Activated T-cell treated with anti-CD3 and anti-CD28 coated beads, Interleukin-2, amount 50 U/mL, for 72 hours (primary cell): Measurements from ENCODE around the gene GNAT1. TPM values are rescaled to one million over a fixed set of nuclear protein-coding genes. Genes with fewer than 3 reads are reported as not detected.
"Not testable (repeated sequence)": the region's sequence is repeated elsewhere in the genome, so short reads cannot be mapped to it uniquely, and the experiment has no call there.

Experiments
- ATAC-seq, 2 donors: fragments of 150-1000 bp; cut with Tn5 transposase; replicated peaks in 1 of 2; 2 replicates each; pipeline ENCODE4 v1.10.0; 2021; ENCODE audit warnings: moderate library complexity in 2 of 2, mild to moderate bottlenecking in 1 of 2
- DNase-seq, 2 donors: peaks; one replicate each; pipeline ENCODE4 v3.0.0; 2021 to 2022; ENCODE audit warnings: mixed read lengths in 1 of 2
- H3K27ac Mint-ChIP-seq: one replicate; pipeline ENCODE4 v1.8.0; 2022; ENCODE audit warnings: mild to moderate bottlenecking, moderate library complexity, mixed read lengths
- H3K27me3 Mint-ChIP-seq: one replicate; pipeline ENCODE4 v1.8.0; 2022; ENCODE audit warnings: low read depth, mixed read lengths
- H3K36me3 Mint-ChIP-seq, 2 donors: one replicate each; pipeline ENCODE4 v1.8.0; 2022; ENCODE audit warnings: mixed read lengths in 2 of 2, mild to moderate bottlenecking in 1 of 2; ENCODE audit not compliant: insufficient read depth in 2 of 2
- H3K4me1 Mint-ChIP-seq: one replicate; pipeline ENCODE4 v1.8.0; 2022; ENCODE audit warnings: low read depth, mixed read lengths
- H3K4me3 Mint-ChIP-seq, 2 donors: one replicate each; pipeline ENCODE4 v1.8.0; 2022; ENCODE audit warnings: mild to moderate bottlenecking in 2 of 2, mixed read lengths in 2 of 2, moderate library complexity in 2 of 2
- H3K9me3 Mint-ChIP-seq, 2 donors: one replicate each; pipeline ENCODE4 v1.8.0; 2022; ENCODE audit warnings: mixed read lengths in 2 of 2
- total RNA-seq, 2 donors: library from RNA; stranded (reverse); gene quantifications; one replicate each; pipeline ENCODE4 v1.2.3, GENCODE V29; 2022

GNAT1 gene
- total RNA-seq, 2 donors from 2014 or later: not detected

DNA sequence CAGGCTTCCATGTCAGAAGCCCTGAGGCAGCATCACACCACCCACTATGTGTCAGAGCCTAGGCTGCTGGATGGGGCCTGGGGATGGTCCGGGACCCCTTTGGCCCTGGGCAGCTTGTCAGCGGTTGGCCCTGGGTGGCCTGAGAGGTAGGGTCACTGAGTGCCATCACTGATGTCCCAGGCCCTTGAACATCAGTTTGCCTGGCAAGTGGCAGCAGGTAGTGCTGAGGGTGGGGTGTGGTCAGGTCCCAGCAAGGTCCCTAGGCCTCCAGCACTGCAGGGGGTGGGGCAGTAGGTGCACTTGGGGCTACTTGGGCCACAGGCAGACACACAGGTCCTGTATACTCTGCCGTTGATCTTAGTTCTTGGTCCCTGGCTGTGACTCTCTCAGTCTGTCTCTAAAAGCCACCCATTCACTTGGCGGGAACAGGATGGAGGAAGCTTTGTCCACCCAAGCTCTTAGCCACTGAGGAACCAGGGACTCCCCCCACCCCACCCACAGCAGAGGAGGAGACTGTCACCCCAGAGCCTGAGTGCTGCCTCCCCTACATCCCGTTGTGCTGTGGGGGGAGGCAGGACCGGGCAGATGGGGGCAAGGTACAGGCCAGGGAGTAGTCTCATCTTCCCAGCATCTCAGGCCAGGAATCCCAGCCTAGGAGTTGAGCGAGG lies 50.4 kb downstream of the GNAT1 start:
- DNase-seq (no peak), ATAC-seq (no peak)
- Mint-ChIP-seq H3K27ac (peak overlapping the region; percentile 68), H3K4me1 (peaks cover 88% of the 10 kb centered on the region), H3K9me3 (no peaks in the 10 kb centered on the region), H3K4me3 (peak overlapping the region; percentile 89 to 91), H3K36me3 (peaks cover 9 to 14% of the 10 kb centered on the region in 2 donors), H3K27me3 (no peaks in the 10 kb centered on the region)

DNA sequence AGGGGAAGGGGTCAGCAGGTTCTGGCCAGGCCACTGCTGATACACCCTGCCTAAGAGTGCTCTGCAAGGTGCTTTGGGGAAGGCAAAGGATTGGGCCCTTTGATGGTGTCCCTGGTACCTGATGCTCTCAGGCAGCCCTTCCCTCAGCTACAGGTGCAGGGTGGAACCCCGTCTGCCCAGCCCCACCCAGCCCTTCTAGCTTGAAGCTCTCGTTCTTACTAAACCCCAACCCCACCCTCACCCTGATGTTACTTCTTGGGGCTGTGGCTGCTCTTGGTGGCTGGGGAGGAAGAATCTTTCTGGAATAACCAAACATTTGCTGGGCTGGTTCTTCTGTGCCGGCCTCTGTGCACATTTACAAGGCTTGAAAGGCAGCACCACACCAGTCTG lies 51.0 kb downstream of the GNAT1 start:
- Mint-ChIP-seq H3K27ac (peak overlapping the region; percentile 97), H3K4me1 (peaks cover 94% of the 10 kb centered on the region), H3K4me3 (peak overlapping the region; percentile 89 to 91), H3K36me3 (peaks cover 4 to 12% of the 10 kb centered on the region in 2 donors), H3K27me3 (no peaks in the 10 kb centered on the region), H3K9me3 (no peaks in the 10 kb centered on the region)
- ATAC-seq (no peak), DNase-seq (no peak)

DNA sequence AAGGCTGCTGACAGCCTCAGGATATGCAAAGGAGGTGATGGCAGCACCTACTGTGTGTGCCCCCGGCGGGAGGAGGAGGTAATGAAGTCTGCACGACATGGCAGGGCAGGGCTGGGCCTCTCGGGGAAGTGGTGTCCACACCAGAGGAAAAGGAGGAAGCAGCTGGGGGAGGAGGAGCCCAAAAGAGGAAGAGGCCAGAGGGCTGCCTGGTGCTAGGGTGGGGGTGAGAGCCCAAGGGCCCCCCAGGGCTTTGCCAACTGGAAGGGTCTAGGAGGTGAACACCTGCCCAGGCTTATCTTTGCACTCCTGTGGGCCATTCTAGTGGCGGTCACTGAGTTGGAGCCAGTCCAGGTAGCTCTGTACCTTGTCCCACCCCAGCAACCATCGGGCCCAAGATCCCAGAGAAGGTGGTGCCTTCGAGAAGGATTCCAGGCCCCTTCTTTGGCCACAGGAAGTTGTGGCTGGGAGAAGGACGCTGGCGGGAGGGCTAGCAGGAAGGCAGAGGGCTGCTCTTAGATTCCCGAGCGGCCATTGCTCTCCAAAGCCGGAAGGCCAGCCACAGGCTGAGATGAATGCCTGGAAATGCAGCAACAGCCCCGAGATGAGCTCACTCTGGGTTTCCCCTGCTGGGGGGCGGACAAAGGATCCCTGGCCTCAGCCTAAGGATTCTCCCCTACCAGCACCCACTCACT lies 51.6 kb downstream of the GNAT1 start:
- peak in 1 of 2 donors; percentile 3 for ATAC-seq
- peak; percentile 43 to 44 for DNase-seq
- Mint-ChIP-seq H3K4me3 (peak overlapping the region; percentile 89 to 91), H3K27me3 (no peaks in the 10 kb centered on the region), H3K36me3 (peaks cover 3 to 7% of the 10 kb centered on the region in 2 donors), H3K4me1 (peaks cover 97% of the 10 kb centered on the region), H3K27ac (peak overlapping the region; percentile 97), H3K9me3 (no peaks in the 10 kb centered on the region)

DNA sequence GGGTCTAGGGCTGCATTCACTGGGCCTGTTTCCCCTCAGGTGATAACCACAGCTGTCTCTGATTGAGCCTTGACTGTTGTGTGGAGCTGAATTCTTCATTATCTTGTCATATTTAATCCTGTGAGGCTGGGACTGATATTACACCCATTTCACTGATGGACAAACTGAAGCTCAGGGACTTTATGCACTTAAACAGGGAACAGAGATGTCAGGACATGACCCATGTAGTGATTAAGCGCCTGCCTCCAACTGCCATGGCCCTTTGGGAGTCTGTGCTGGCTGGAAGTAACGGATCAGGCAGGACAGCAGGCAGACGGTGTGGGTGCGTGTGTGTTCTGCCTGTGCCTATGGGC lies 52.1 kb downstream of the GNAT1 start:
- ATAC-seq (no peak), DNase-seq (no peak)
- no peaks in the 10 kb centered on the region for H3K27me3 Mint-ChIP-seq
- H3K4me3 Mint-ChIP-seq: peak overlapping the region; percentile 55 to 91
- H3K9me3 Mint-ChIP-seq: no peaks in the 10 kb centered on the region
- peaks cover 3 to 8% of the 10 kb centered on the region in 2 donors for H3K36me3 Mint-ChIP-seq
- peak overlapping the region; percentile 97 for H3K27ac Mint-ChIP-seq
- H3K4me1 Mint-ChIP-seq: peaks cover 95% of the 10 kb centered on the region

DNA sequence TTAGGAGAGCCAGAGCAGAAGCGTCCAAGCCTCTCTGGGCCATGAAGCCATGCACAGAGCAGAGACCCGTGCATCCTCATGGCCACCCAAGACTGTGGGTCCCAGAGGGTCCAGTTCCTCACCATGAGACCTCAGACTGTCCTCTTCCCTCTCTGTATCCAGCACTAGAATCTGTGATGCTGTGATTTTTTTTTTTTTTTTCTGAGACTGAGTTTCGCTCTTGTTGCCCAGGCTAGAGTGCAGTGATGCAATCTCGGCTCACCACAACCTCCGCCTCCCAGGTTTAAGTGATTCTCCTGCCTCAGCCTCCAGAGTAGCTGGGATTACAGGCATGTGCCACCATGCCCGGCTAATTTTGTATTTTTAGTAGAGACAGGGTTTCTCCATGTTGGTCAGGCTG lies 53.4 kb downstream of the GNAT1 start:
- H3K27ac Mint-ChIP-seq: peak overlapping the region; percentile 89
- peaks cover 88% of the 10 kb centered on the region for H3K4me1 Mint-ChIP-seq
- ATAC-seq, H3K27me3 Mint-ChIP-seq, DNase-seq, H3K36me3 Mint-ChIP-seq, H3K9me3 Mint-ChIP-seq: not testable (repeated sequence)
- peak overlapping the region; percentile 83 to 94 for H3K4me3 Mint-ChIP-seq

DNA sequence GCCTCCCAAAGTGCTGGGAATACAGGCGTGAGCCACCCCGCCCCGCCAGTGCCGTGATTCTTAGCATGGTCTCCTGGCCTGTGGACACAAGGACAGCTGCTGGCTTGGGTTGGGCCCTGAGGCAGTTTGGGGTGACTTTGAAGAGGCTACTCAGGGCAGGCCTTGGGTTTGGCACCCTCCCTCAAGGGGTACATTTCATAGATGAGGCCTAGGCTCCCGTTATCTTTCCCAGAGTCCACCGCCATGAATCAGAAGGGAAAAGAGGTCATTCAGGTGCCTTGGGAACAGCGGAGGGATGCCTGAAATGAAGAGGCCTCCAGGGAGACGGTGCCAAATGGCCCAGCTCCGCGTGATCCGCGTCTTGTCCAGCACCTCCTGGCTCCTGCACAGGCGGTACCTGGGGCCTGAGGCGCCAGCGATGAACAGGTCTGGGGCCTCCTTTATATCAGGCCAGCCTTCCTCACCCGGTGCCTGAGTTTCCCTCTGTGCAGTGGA lies 53.9 kb downstream of the GNAT1 start:
- Mint-ChIP-seq H3K4me3 (peak overlapping the region; percentile 83 to 94), H3K36me3 (peaks cover 3 to 9% of the 10 kb centered on the region in 2 donors), H3K4me1 (peaks cover 88% of the 10 kb centered on the region), H3K9me3 (no peaks in the 10 kb centered on the region), H3K27ac (peak overlapping the region; percentile 89), H3K27me3 (no peaks in the 10 kb centered on the region)
- ATAC-seq (no peak), DNase-seq (no peak)

DNA sequence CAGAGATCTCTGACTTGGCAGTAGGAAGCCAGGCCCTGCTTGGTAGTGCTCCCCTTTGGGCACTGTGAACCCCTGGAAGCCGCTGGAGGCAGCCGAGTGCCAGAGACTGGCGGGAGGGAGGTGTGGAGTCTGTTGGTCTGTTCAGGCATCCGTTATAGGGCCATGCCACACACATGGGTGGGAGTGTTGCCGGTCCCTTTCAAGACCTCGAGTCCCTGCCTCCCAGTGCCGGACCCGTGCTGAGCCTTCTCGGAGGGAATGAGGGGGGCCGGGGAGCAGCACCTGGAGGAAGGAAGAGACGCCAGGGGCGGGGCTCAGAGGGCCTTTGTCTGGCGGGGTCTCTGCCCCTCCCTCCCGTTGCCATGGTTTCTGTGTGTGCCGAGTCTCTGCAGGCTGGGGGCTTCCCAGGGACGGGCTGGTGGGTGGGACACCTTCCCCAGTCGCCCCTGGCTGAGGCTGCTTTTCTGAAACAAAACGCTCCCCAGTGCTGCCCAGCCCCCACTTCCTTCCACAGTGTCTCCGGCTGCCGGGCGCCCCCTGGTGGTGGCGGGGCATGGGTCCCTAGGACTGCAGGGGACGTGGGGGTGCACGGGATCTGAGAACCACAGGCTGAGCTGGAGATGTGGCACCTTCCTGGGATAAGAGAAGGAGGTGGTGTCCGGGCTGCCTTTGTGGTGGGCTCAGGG lies 54.6 kb downstream of the GNAT1 start:
- Mint-ChIP-seq H3K4me1 (peaks cover 88% of the 10 kb centered on the region), H3K9me3 (no peaks in the 10 kb centered on the region), H3K36me3 (peaks cover 4 to 10% of the 10 kb centered on the region in 2 donors), H3K4me3 (peak overlapping the region; percentile 83 to 94), H3K27me3 (no peaks in the 10 kb centered on the region), H3K27ac (peak overlapping the region; percentile 93)
- ATAC-seq (peak; percentile 79 to 81), DNase-seq (peak; percentile 95 to 98)

DNA sequence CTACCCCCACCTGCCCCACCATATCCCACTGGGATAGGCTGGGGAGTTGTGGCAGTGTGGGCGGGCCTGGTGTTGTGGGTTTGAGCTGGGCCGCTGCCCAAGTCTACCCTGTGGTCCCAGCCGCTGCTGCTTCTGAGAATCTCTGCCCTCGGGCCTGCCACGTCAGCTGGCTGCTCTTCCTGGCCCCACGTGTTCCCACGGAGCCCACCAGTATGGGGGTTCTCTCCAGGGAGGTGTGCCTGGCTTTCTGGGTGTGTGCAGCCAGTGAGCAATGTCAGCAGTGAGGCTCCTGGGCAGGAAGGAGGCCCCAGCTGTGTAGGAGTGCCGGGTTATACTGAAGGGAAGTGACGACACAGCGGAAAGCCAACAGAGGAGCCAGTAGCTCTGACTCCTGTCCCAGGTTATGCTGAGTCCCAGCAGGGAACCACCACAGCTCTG lies 55.1 kb downstream of the GNAT1 start:
- no peaks in the 10 kb centered on the region for H3K9me3 Mint-ChIP-seq
- peak overlapping the region; percentile 83 to 94 for H3K4me3 Mint-ChIP-seq
- DNase-seq: peak; percentile 84 to 90
- H3K27me3 Mint-ChIP-seq: no peaks in the 10 kb centered on the region
- H3K4me1 Mint-ChIP-seq: peaks cover 88% of the 10 kb centered on the region
- ATAC-seq: peak; percentile 85 to 86
- H3K27ac Mint-ChIP-seq: peak overlapping the region; percentile 93
- peaks cover 8 to 13% of the 10 kb centered on the region in 2 donors for H3K36me3 Mint-ChIP-seq

Other genes starting within 250 kb of the GNAT1 start
- 100 to 1,000 TPM; 172 to 179 TPM for gene RBM5, start 102.7 kb upstream of the GNAT1 start, total RNA-seq
- gene SEMA3F, start 36.3 kb upstream of the GNAT1 start, total RNA-seq: under 1 TPM in 1 of 2 donors, not detected in 1; 0.25 TPM
- not detected for gene SLC38A3, start 13.7 kb downstream of the GNAT1 start, total RNA-seq
- 100 to 1,000 TPM; 263 to 272 TPM for gene GNAI2, start 44.6 kb downstream of the GNAT1 start, total RNA-seq
- gene SEMA3B, start 77.5 kb downstream of the GNAT1 start, total RNA-seq: 1 to 10 TPM; 1.9 to 3.3 TPM
- gene LSMEM2, start 87.5 kb downstream of the GNAT1 start, total RNA-seq: under 1 TPM in 1 of 2 donors, not detected in 1; 0.26 TPM
- 10 to 100 TPM; 56.3 to 62.1 TPM for gene IFRD2, start 100.8 kb downstream of the GNAT1 start, total RNA-seq
- gene HYAL3, start 107.8 kb downstream of the GNAT1 start, total RNA-seq: 1 to 10 TPM; 6.7 to 7.1 TPM
- 10 to 100 TPM; 19.5 to 20.0 TPM for gene NAA80, start 107.8 kb downstream of the GNAT1 start, total RNA-seq
- gene HYAL1, start 112.0 kb downstream of the GNAT1 start, total RNA-seq: under 1 TPM in 1 of 2 donors, not detected in 1; 0.19 TPM
- 1 to 10 TPM; 4.6 to 4.8 TPM for gene HYAL2, start 131.1 kb downstream of the GNAT1 start, total RNA-seq
- gene TUSC2, start 136.6 kb downstream of the GNAT1 start, total RNA-seq: 10 to 100 TPM; 16.2 to 16.8 TPM
- gene RASSF1, start 149.2 kb downstream of the GNAT1 start, total RNA-seq: 10 to 100 TPM; 51.4 to 61.6 TPM
- 1 to 10 TPM; 1.2 TPM for gene ZMYND10, start 154.1 kb downstream of the GNAT1 start, total RNA-seq
- 10 to 100 TPM; 46.0 to 46.4 TPM for gene NPRL2, start 159.2 kb downstream of the GNAT1 start, total RNA-seq
- gene CYB561D2, start 159.3 kb downstream of the GNAT1 start, total RNA-seq: 10 to 100 TPM; 16.1 to 17.0 TPM
- 10 to 100 TPM; 21.5 to 22.6 TPM for gene TMEM115, start 167.9 kb downstream of the GNAT1 start, total RNA-seq